GM19193 (cell line): ENCODE results near the gene RPL35.
A peak's percentile ranks its signal among the peaks of the same experiment; 100 is the strongest.

ENCODE experiments used
- POLR2A ChIP-seq: IDR thresholded peaks from 4 replicates; pipeline ENCODE4 v1.6.1; 2011; ENCODE audit not compliant: insufficient read depth, insufficient read length; ENCODE audit errors: extremely low read depth

The RPL35 gene

GRCh38 chr9:124858330-124859046 lies 3.3 kb downstream of the RPL35 start:
- TF ChIP-seq POLR2A, result peak; percentile 5

- TF ChIP-seq POLR2A, result no peak
Observed at GRCh38 chr9:124857533-124858162, 4.1 kb downstream of the RPL35 start.

- peak; percentile 46 for TF ChIP-seq POLR2A
Observed at GRCh38 chr9:124855944-124856765, 5.6 kb downstream of the RPL35 start.

GRCh38 chr9:124855566-124855943 lies 6.2 kb downstream of the RPL35 start:
- no peak for TF ChIP-seq POLR2A

GRCh38 chr9:124854822-124855221 lies 6.9 kb downstream of the RPL35 start:
- TF ChIP-seq POLR2A, result no peak

- TF ChIP-seq POLR2A, result no peak
Observed at GRCh38 chr9:124854161-124854560, 7.6 kb downstream of the RPL35 start.

GRCh38 chr9:124853605-124854143 lies 8.1 kb downstream of the RPL35 start:
- no peak for TF ChIP-seq POLR2A

- TF ChIP-seq POLR2A, result no peak
Observed at GRCh38 chr9:124852829-124853531, 8.8 kb downstream of the RPL35 start, which contains the start of gene WDR38. Gene WDR38, plus strand, starts transcription at chr9:124853460. Its CDS starts 72 bp downstream, at chr9:124853532.

- no peak for TF ChIP-seq POLR2A
Observed at GRCh38 chr9:124852121-124852828, 9.5 kb downstream of the RPL35 start.

GRCh38 chr9:124849801-124850200 lies 12.0 kb downstream of the RPL35 start:
- TF ChIP-seq POLR2A, result no peak

- no peak for TF ChIP-seq POLR2A
Observed at GRCh38 chr9:124846969-124847368, 14.8 kb downstream of the RPL35 start.

- TF ChIP-seq POLR2A, result no peak
Observed at GRCh38 chr9:124844291-124844690, 17.5 kb downstream of the RPL35 start.

GRCh38 chr9:124843456-124844034 lies 18.2 kb downstream of the RPL35 start:
- TF ChIP-seq POLR2A, result no peak
